HepG2 (cell line): ENCODE measurements around the gene PRUNE1. TPM values are rescaled to one million over a fixed set of nuclear protein-coding genes. Genes with fewer than 3 reads are reported as not detected.

Source experiments
- ARNT2 ChIP-seq: sonication (generic); formaldehyde crosslinking; IDR thresholded peaks from 2 replicates; pipeline ENCODE4 v1.8.0; 2022; ENCODE audit warnings: mild to moderate bottlenecking, low read depth, missing genetic modification reagents, moderate library complexity
- DMAP1 ChIP-seq: IDR thresholded peaks from 2 replicates; pipeline ENCODE4 v1.6.1; 2016
- SMARCE1 ChIP-seq: fragments of 450-650 bp; IDR thresholded peaks from 2 replicates; pipeline ENCODE4 v1.6.1; 2017; ENCODE audit warnings: borderline replicate concordance
- ZFP37 ChIP-seq: sonication (generic); formaldehyde crosslinking; IDR thresholded peaks from 2 replicates; pipeline ENCODE4 v1.4.0; 2020; ENCODE audit warnings: missing genetic modification reagents, borderline replicate concordance
- ZNF510 ChIP-seq: sonication (generic); formaldehyde crosslinking; IDR thresholded peaks from 2 replicates; pipeline ENCODE4 v1.4.0; 2020; ENCODE audit warnings: low read depth, mild to moderate bottlenecking, missing genetic modification reagents
- ZNF792 ChIP-seq: IDR thresholded peaks from 2 replicates; pipeline ENCODE4 v1.6.1; 2016
- polyA plus RNA-seq, 8 experiments: library from polyadenylated mRNA; depleted of rRNA in 3 of 8; stranded (reverse) in 7 of 8; unstranded in 1 of 8; fragments of >200 nt; fragmentation: Illumina TruSeq in 4 of 8; extraction: Trizol in 4 of 8; gene quantifications; 2 replicates each; pipeline versions ENCODE4 v1.2.1 to v1.2.3, GENCODE V29; 2011 to 2016; ENCODE audit warnings: low read depth in 4 of 8, missing spikeins in 1 of 8, mixed read lengths in 1 of 8; ENCODE audit not compliant: insufficient read depth in 1 of 8
- total RNA-seq, 5 experiments: library from RNA; depleted of rRNA; stranded (reverse); fragments of >200 nt; fragmentation: Illumina TruSeq; extraction: Trizol; gene quantifications; 2 replicates each; pipeline ENCODE4 v1.2.3, GENCODE V29; 2016; ENCODE audit warnings: low read depth in 1 of 5
- TF ChIP-seq, protein P1 (sequence below): sonication (generic); formaldehyde crosslinking; IDR thresholded peaks from 2 replicates; pipeline ENCODE4 v1.5.1; 2020; ENCODE audit warnings: mild to moderate bottlenecking, missing genetic modification reagents, borderline replicate concordance
- TF ChIP-seq, protein P2 (sequence below): sonication (generic); formaldehyde crosslinking; IDR thresholded peaks from 2 replicates; pipeline ENCODE4 v1.5.1; 2020; ENCODE audit warnings: missing genetic modification reagents, mild to moderate bottlenecking, borderline replicate concordance
- TF ChIP-seq, protein P3 (sequence below): sonication (generic); formaldehyde crosslinking; IDR thresholded peaks from 2 replicates; pipeline ENCODE4 v1.4.0; 2020; ENCODE audit warnings: missing genetic modification reagents, borderline replicate concordance
- TF ChIP-seq, protein P4 (sequence below): sonication (generic); formaldehyde crosslinking; conservative IDR thresholded peaks from 2 replicates; pipeline ENCODE4 v1.8.1; 2023; ENCODE audit warnings: missing genetic modification reagents
- TF ChIP-seq, protein P5 (sequence below): sonication (generic); formaldehyde crosslinking; IDR thresholded peaks from 2 replicates; pipeline ENCODE4 v1.4.0; 2020; ENCODE audit warnings: missing genetic modification reagents, borderline replicate concordance
- TF ChIP-seq, protein P6 (sequence below): sonication (generic); formaldehyde crosslinking; conservative IDR thresholded peaks from 2 replicates; pipeline ENCODE4 v1.8.0; 2022; ENCODE audit warnings: mild to moderate bottlenecking, moderate library complexity, missing genetic modification reagents
- TF ChIP-seq, protein P7 (sequence below): IDR thresholded peaks from 2 replicates; pipeline ENCODE4 v1.4.0; 2020; ENCODE audit warnings: mild to moderate bottlenecking, missing genetic modification reagents

PRUNE1 gene
- total and polyA plus RNA-seq, 2 of the 13 experiments (the other 11 are each of a cell fraction or from before 2014, with no cell fraction given): 19.0 to 31.9 TPM

DNA sequence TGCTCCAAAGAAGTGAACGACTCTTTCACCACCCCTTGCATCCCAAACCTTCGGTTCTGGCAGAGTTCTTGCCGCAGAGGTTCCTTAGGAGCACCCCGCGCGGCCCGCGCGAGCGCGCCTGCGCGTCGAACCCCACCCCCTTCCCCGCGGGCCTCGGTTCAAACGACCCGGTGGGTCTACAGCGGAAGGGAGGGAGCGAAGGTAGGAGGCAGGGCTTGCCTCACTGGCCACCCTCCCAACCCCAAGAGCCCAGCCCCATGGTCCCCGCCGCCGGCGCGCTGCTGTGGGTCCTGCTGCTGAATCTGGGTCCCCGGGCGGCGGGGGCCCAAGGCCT is 39.3 kb downstream of the PRUNE1 start, which contains the start of gene C1orf56 (continued):
- TF ChIP-seq, protein P1, sequence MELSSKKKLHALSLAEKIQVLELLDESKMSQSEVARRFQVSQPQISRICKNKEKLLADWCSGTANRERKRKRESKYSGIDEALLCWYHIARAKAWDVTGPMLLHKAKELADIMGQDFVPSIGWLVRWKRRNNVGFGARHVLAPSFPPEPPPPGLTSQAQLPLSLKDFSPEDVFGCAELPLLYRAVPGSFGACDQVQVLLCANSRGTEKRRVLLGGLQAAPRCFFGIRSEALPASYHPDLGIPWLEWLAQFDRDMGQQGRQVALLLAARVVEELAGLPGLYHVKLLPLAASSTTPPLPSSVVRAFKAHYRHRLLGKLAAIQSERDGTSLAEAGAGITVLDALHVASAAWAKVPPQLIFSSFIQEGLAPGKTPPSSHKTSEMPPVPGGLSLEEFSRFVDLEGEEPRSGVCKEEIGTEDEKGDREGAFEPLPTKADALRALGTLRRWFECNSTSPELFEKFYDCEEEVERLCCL (CRISPR knock-in tag): no peak
- TF ChIP-seq ZNF792 (CRISPR knock-in tag) (no peak), ZNF510 (CRISPR knock-in tag) (no peak), ZFP37 (CRISPR knock-in tag) (no peak), DMAP1 (CRISPR knock-in tag) (peak; percentile 31; the same call in 1 of the 2 replicates), ARNT2 (CRISPR knock-in tag) (0 out of 2 replicates have a peak, but pooled peaks have one; percentile 25), SMARCE1 (no peak)
- TF ChIP-seq, protein P2, sequence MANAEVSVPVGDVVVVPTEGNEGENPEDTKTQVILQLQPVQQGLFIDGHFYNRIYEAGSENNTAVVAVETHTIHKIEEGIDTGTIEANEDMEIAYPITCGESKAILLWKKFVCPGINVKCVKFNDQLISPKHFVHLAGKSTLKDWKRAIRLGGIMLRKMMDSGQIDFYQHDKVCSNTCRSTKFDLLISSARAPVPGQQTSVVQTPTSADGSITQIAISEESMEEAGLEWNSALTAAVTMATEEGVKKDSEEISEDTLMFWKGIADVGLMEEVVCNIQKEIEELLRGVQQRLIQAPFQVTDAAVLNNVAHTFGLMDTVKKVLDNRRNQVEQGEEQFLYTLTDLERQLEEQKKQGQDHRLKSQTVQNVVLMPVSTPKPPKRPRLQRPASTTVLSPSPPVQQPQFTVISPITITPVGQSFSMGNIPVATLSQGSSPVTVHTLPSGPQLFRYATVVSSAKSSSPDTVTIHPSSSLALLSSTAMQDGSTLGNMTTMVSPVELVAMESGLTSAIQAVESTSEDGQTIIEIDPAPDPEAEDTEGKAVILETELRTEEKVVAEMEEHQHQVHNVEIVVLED: no peak
- TF ChIP-seq, protein P3, sequence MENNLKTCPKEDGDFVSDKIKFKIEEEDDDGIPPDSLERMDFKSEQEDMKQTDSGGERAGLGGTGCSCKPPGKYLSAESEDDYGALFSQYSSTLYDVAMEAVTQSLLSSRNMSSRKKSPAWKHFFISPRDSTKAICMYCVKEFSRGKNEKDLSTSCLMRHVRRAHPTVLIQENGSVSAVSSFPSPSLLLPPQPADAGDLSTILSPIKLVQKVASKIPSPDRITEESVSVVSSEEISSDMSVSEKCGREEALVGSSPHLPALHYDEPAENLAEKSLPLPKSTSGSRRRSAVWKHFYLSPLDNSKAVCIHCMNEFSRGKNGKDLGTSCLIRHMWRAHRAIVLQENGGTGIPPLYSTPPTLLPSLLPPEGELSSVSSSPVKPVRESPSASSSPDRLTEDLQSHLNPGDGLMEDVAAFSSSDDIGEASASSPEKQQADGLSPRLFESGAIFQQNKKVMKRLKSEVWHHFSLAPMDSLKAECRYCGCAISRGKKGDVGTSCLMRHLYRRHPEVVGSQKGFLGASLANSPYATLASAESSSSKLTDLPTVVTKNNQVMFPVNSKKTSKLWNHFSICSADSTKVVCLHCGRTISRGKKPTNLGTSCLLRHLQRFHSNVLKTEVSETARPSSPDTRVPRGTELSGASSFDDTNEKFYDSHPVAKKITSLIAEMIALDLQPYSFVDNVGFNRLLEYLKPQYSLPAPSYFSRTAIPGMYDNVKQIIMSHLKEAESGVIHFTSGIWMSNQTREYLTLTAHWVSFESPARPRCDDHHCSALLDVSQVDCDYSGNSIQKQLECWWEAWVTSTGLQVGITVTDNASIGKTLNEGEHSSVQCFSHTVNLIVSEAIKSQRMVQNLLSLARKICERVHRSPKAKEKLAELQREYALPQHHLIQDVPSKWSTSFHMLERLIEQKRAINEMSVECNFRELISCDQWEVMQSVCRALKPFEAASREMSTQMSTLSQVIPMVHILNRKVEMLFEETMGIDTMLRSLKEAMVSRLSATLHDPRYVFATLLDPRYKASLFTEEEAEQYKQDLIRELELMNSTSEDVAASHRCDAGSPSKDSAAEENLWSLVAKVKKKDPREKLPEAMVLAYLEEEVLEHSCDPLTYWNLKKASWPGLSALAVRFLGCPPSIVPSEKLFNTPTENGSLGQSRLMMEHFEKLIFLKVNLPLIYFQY (CRISPR knock-in tag): peak; percentile 64; the same call in 1 of the 2 replicates
- TF ChIP-seq, protein P4, sequence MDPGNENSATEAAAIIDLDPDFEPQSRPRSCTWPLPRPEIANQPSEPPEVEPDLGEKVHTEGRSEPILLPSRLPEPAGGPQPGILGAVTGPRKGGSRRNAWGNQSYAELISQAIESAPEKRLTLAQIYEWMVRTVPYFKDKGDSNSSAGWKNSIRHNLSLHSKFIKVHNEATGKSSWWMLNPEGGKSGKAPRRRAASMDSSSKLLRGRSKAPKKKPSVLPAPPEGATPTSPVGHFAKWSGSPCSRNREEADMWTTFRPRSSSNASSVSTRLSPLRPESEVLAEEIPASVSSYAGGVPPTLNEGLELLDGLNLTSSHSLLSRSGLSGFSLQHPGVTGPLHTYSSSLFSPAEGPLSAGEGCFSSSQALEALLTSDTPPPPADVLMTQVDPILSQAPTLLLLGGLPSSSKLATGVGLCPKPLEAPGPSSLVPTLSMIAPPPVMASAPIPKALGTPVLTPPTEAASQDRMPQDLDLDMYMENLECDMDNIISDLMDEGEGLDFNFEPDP (CRISPR knock-in tag): no peak
- TF ChIP-seq, protein P5, sequence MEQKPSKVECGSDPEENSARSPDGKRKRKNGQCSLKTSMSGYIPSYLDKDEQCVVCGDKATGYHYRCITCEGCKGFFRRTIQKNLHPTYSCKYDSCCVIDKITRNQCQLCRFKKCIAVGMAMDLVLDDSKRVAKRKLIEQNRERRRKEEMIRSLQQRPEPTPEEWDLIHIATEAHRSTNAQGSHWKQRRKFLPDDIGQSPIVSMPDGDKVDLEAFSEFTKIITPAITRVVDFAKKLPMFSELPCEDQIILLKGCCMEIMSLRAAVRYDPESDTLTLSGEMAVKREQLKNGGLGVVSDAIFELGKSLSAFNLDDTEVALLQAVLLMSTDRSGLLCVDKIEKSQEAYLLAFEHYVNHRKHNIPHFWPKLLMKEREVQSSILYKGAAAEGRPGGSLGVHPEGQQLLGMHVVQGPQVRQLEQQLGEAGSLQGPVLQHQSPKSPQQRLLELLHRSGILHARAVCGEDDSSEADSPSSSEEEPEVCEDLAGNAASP (CRISPR knock-in tag): no peak
- TF ChIP-seq, protein P6, sequence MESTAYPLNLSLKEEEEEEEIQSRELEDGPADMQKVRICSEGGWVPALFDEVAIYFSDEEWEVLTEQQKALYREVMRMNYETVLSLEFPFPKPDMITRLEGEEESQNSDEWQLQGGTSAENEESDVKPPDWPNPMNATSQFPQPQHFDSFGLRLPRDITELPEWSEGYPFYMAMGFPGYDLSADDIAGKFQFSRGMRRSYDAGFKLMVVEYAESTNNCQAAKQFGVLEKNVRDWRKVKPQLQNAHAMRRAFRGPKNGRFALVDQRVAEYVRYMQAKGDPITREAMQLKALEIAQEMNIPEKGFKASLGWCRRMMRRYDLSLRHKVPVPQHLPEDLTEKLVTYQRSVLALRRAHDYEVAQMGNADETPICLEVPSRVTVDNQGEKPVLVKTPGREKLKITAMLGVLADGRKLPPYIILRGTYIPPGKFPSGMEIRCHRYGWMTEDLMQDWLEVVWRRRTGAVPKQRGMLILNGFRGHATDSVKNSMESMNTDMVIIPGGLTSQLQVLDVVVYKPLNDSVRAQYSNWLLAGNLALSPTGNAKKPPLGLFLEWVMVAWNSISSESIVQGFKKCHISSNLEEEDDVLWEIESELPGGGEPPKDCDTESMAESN (CRISPR knock-in tag): peak; percentile 27; the same call in 1 of the 2 replicates
- TF ChIP-seq, protein P7, sequence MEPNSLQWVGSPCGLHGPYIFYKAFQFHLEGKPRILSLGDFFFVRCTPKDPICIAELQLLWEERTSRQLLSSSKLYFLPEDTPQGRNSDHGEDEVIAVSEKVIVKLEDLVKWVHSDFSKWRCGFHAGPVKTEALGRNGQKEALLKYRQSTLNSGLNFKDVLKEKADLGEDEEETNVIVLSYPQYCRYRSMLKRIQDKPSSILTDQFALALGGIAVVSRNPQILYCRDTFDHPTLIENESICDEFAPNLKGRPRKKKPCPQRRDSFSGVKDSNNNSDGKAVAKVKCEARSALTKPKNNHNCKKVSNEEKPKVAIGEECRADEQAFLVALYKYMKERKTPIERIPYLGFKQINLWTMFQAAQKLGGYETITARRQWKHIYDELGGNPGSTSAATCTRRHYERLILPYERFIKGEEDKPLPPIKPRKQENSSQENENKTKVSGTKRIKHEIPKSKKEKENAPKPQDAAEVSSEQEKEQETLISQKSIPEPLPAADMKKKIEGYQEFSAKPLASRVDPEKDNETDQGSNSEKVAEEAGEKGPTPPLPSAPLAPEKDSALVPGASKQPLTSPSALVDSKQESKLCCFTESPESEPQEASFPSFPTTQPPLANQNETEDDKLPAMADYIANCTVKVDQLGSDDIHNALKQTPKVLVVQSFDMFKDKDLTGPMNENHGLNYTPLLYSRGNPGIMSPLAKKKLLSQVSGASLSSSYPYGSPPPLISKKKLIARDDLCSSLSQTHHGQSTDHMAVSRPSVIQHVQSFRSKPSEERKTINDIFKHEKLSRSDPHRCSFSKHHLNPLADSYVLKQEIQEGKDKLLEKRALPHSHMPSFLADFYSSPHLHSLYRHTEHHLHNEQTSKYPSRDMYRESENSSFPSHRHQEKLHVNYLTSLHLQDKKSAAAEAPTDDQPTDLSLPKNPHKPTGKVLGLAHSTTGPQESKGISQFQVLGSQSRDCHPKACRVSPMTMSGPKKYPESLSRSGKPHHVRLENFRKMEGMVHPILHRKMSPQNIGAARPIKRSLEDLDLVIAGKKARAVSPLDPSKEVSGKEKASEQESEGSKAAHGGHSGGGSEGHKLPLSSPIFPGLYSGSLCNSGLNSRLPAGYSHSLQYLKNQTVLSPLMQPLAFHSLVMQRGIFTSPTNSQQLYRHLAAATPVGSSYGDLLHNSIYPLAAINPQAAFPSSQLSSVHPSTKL (CRISPR knock-in tag): peak; percentile 40; the same call in 1 of the 2 replicates
